ENCODE measurements around the gene SLC35G1. TPM values are rescaled to one million over a fixed set of nuclear protein-coding genes. Genes with fewer than 3 reads are reported as not detected.

Gene SLC35G1
- total RNA-seq, 1 experiment from 2014 or later, result 5.1 TPM

DNA sequence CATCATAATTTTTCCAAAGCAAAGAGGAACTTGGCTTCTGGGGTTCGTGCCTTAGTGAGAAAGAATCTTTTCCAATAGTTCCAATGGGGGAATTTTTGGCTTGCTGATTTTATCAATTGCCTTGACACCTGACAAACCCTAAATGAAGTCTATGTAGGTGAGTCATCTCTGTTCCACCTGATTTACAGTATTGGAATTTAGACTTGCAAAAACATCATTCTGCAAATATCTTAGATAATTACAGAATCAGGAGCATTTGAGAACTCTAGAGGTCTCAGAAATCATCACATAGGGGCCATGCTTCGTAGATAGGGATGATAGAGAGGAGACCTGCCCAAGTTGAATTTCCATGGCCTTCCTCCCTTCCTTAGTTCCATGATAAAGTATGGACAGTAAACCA lies 9.3 kb downstream of the SLC35G1 start:
- DNase-seq (ENCODE audit: low spot score) (no peak), ATAC-seq (no peak)
- ChIA-PET CTCF (interaction anchor here (1.1 kb wide), 1 partner anchor 45 kb away, joined by 4 read pairs; no protein-coding TSS in a partner anchor), POLR2A (no interaction called here)
- Mint-ChIP-seq H3K4me3 (no peak overlapping the region), H3K4me1 (no peaks in the 10 kb centered on the region), H3K27ac (no peak overlapping the region), H3K27me3 (ENCODE audit: low read depth) (no peaks in the 10 kb centered on the region), H3K9me3 (no peaks in the 10 kb centered on the region), H3K36me3 (no peaks in the 10 kb centered on the region)
- TF ChIP-seq HMGA2 (CRISPR knock-in tag; IDR thresholded peaks at IDR 0.05), result no peak
- no peak for TF ChIP-seq RELA (CRISPR knock-in tag; IDR thresholded peaks at IDR 0.05; ENCODE audit: borderline replicate concordance)
- TF ChIP-seq, protein P1, sequence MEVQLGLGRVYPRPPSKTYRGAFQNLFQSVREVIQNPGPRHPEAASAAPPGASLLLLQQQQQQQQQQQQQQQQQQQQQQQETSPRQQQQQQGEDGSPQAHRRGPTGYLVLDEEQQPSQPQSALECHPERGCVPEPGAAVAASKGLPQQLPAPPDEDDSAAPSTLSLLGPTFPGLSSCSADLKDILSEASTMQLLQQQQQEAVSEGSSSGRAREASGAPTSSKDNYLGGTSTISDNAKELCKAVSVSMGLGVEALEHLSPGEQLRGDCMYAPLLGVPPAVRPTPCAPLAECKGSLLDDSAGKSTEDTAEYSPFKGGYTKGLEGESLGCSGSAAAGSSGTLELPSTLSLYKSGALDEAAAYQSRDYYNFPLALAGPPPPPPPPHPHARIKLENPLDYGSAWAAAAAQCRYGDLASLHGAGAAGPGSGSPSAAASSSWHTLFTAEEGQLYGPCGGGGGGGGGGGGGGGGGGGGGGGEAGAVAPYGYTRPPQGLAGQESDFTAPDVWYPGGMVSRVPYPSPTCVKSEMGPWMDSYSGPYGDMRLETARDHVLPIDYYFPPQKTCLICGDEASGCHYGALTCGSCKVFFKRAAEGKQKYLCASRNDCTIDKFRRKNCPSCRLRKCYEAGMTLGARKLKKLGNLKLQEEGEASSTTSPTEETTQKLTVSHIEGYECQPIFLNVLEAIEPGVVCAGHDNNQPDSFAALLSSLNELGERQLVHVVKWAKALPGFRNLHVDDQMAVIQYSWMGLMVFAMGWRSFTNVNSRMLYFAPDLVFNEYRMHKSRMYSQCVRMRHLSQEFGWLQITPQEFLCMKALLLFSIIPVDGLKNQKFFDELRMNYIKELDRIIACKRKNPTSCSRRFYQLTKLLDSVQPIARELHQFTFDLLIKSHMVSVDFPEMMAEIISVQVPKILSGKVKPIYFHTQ (CRISPR knock-in tag; IDR thresholded peaks at IDR 0.05), result no peak
- TF ChIP-seq, protein P2, sequence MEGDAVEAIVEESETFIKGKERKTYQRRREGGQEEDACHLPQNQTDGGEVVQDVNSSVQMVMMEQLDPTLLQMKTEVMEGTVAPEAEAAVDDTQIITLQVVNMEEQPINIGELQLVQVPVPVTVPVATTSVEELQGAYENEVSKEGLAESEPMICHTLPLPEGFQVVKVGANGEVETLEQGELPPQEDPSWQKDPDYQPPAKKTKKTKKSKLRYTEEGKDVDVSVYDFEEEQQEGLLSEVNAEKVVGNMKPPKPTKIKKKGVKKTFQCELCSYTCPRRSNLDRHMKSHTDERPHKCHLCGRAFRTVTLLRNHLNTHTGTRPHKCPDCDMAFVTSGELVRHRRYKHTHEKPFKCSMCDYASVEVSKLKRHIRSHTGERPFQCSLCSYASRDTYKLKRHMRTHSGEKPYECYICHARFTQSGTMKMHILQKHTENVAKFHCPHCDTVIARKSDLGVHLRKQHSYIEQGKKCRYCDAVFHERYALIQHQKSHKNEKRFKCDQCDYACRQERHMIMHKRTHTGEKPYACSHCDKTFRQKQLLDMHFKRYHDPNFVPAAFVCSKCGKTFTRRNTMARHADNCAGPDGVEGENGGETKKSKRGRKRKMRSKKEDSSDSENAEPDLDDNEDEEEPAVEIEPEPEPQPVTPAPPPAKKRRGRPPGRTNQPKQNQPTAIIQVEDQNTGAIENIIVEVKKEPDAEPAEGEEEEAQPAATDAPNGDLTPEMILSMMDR (IDR thresholded peaks at IDR 0.05), result no peak
- TF ChIP-seq CREB1 (CRISPR knock-in tag; IDR thresholded peaks at IDR 0.05), result no peak
- no peak for TF ChIP-seq ZBTB21 (CRISPR knock-in tag; IDR thresholded peaks at IDR 0.05; ENCODE audit: borderline replicate concordance)
- no peak for TF ChIP-seq GRHL2 (CRISPR knock-in tag; IDR thresholded peaks at IDR 0.05; ENCODE audit: insufficient replicate concordance, severe bottlenecking)
- TF ChIP-seq, protein P3, sequence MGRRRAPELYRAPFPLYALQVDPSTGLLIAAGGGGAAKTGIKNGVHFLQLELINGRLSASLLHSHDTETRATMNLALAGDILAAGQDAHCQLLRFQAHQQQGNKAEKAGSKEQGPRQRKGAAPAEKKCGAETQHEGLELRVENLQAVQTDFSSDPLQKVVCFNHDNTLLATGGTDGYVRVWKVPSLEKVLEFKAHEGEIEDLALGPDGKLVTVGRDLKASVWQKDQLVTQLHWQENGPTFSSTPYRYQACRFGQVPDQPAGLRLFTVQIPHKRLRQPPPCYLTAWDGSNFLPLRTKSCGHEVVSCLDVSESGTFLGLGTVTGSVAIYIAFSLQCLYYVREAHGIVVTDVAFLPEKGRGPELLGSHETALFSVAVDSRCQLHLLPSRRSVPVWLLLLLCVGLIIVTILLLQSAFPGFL (CRISPR knock-in tag; IDR thresholded peaks at IDR 0.05; ENCODE audit: borderline replicate concordance), result no peak
- no peak for TF ChIP-seq ATF1 (CRISPR knock-in tag; IDR thresholded peaks at IDR 0.05)
- TF ChIP-seq ZNF396 (CRISPR knock-in tag; IDR thresholded peaks at IDR 0.05; ENCODE audit: borderline replicate concordance), result no peak
- TF ChIP-seq IRF2 (CRISPR knock-in tag; IDR thresholded peaks at IDR 0.05; ENCODE audit: borderline replicate concordance, low read depth), result no peak
- TF ChIP-seq, protein P4, sequence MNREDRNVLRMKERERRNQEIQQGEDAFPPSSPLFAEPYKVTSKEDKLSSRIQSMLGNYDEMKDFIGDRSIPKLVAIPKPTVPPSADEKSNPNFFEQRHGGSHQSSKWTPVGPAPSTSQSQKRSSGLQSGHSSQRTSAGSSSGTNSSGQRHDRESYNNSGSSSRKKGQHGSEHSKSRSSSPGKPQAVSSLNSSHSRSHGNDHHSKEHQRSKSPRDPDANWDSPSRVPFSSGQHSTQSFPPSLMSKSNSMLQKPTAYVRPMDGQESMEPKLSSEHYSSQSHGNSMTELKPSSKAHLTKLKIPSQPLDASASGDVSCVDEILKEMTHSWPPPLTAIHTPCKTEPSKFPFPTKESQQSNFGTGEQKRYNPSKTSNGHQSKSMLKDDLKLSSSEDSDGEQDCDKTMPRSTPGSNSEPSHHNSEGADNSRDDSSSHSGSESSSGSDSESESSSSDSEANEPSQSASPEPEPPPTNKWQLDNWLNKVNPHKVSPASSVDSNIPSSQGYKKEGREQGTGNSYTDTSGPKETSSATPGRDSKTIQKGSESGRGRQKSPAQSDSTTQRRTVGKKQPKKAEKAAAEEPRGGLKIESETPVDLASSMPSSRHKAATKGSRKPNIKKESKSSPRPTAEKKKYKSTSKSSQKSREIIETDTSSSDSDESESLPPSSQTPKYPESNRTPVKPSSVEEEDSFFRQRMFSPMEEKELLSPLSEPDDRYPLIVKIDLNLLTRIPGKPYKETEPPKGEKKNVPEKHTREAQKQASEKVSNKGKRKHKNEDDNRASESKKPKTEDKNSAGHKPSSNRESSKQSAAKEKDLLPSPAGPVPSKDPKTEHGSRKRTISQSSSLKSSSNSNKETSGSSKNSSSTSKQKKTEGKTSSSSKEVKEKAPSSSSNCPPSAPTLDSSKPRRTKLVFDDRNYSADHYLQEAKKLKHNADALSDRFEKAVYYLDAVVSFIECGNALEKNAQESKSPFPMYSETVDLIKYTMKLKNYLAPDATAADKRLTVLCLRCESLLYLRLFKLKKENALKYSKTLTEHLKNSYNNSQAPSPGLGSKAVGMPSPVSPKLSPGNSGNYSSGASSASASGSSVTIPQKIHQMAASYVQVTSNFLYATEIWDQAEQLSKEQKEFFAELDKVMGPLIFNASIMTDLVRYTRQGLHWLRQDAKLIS (CRISPR knock-in tag; IDR thresholded peaks at IDR 0.05; ENCODE audit: borderline replicate concordance), result no peak
- no peak for TF ChIP-seq EMX1 (CRISPR knock-in tag; IDR thresholded peaks at IDR 0.05)

DNA sequence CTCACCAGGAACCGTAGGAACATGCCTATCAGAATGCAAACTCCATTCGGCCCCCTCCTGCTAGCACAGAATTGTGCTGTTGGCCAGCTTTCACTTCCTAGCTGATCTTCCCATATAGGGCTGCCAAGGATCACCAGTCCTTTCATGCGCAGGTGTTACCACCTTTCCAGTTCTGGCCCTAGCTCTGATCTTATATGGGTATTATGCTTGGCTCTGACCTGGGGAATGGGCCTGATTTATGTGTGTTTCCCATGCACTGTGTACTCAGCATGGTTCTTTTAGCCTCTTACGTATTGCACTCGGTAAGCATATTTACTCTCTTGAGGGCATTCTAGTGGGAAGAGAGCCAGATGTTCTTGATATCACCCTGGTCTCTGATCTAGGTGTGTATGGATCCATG lies 11.1 kb downstream of the SLC35G1 start:
- TF ChIP-seq, protein P5, sequence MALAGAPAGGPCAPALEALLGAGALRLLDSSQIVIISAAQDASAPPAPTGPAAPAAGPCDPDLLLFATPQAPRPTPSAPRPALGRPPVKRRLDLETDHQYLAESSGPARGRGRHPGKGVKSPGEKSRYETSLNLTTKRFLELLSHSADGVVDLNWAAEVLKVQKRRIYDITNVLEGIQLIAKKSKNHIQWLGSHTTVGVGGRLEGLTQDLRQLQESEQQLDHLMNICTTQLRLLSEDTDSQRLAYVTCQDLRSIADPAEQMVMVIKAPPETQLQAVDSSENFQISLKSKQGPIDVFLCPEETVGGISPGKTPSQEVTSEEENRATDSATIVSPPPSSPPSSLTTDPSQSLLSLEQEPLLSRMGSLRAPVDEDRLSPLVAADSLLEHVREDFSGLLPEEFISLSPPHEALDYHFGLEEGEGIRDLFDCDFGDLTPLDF (CRISPR knock-in tag; IDR thresholded peaks at IDR 0.05), result no peak
- Mint-ChIP-seq H3K27me3 (ENCODE audit: low read depth) (no peaks in the 10 kb centered on the region), H3K4me1 (no peaks in the 10 kb centered on the region), H3K36me3 (no peaks in the 10 kb centered on the region), H3K9me3 (no peaks in the 10 kb centered on the region), H3K4me3 (no peak overlapping the region), H3K27ac (no peak overlapping the region)
- ChIA-PET POLR2A (no interaction called here), CTCF (interaction anchor here (2.0 to 4.1 kb wide), 2 partner anchors 12 to 16 kb away, joined by 6 to 22 read pairs; no protein-coding TSS in a partner anchor)
- ATAC-seq (no peak), DNase-seq (ENCODE audit: low spot score) (no peak)

Data from WTC11 (cell line).